Left lobe of liver (tissue), 2 donors: ENCODE measurements around the gene ASGR1. TPM values are rescaled to one million over a fixed set of nuclear protein-coding genes. Genes with fewer than 3 reads are reported as not detected.

Source experiments
- ATAC-seq: fragments of 200-7000 bp; cut with Tn5 transposase; one replicate; pipeline ENCODE4 v1.9.1; 2020; ENCODE audit warnings: mild to moderate bottlenecking, moderate library complexity
- DNase-seq: peaks from one replicate; pipeline ENCODE4 v3.0.0-alpha.2; 2020; ENCODE audit warnings: low spot score
- total RNA-seq: library from RNA; stranded (reverse); gene quantifications from one replicate; pipeline ENCODE4 v1.2.1, GENCODE V29; 2021
- donor health status: DM: no; HTN: no; CAD: no; lungs with moderate emphysema.
- donor health status: DM: no; HTN: yes; CAD: no.

The ASGR1 gene
- total RNA-seq = 526 TPM

- ATAC-seq (peak; percentile 66), DNase-seq (peak; percentile 96)
These were observed at the start of gene ASGR1 for GRCh38 chr17:7179317-7180254. ASGR1 (minus strand) TSS chr17:7179370; CDS start chr17:7178563, 807 bp downstream.

GRCh38 chr17:7228920-7229319 lies 49.8 kb upstream of the ASGR1 start:
- DNase-seq = no peak
- no peak for ATAC-seq

- no peak for DNase-seq
- no peak for ATAC-seq
These were observed 47.8 kb upstream of the ASGR1 start for GRCh38 chr17:7226721-7227710.

GRCh38 chr17:7225711-7226331 lies 46.7 kb upstream of the ASGR1 start:
- no peak for ATAC-seq
- no peak for DNase-seq

- DNase-seq (no peak), ATAC-seq (no peak)
These were observed 45.5 kb upstream of the ASGR1 start for GRCh38 chr17:7224661-7225111.

- DNase-seq = no peak
- no peak for ATAC-seq
These were observed 44.9 kb upstream of the ASGR1 start for GRCh38 chr17:7224110-7224509.

GRCh38 chr17:7223375-7223774 lies 44.2 kb upstream of the ASGR1 start:
- DNase-seq (no peak), ATAC-seq (no peak)

GRCh38 chr17:7222972-7223292 lies 43.8 kb upstream of the ASGR1 start:
- ATAC-seq = no peak

GRCh38 chr17:7222093-7222971 lies 43.2 kb upstream of the ASGR1 start:
- ATAC-seq (no peak), DNase-seq (no peak)

More at GRCh38 chr17:7222972-7223292, 43.8 kb upstream of the ASGR1 start:
- no peak for DNase-seq

GRCh38 chr17:7221278-7222092 lies 42.3 kb upstream of the ASGR1 start:
- ATAC-seq = peak; percentile 5
- no peak for DNase-seq

- ATAC-seq (peak; percentile 46), DNase-seq (peak; percentile 79)
These were observed 41.6 kb upstream of the ASGR1 start for GRCh38 chr17:7220593-7221277.

- DNase-seq = peak; percentile 95
- peak; percentile 78 for ATAC-seq
These were observed 40.8 kb upstream of the ASGR1 start, which contains the start of the genes ACADVL and DLG4 for GRCh38 chr17:7219812-7220592. ACADVL (plus strand) TSS chr17:7219938; CDS start chr17:7219985, 47 bp downstream. DLG4 (minus strand) TSS chr17:7219836.

- no peak for ATAC-seq
- DNase-seq = no peak
These were observed 40.1 kb upstream of the ASGR1 start for GRCh38 chr17:7219229-7219811.

GRCh38 chr17:7218758-7219157 lies 39.6 kb upstream of the ASGR1 start:
- ATAC-seq (no peak), DNase-seq (no peak)

GRCh38 chr17:7218166-7218565 lies 39.0 kb upstream of the ASGR1 start:
- DNase-seq = no peak
- no peak for ATAC-seq

- DNase-seq = no peak
- ATAC-seq = no peak
These were observed 38.2 kb upstream of the ASGR1 start for GRCh38 chr17:7217113-7217987.
